Esophagus squamous epithelium (tissue), 4 donors: ENCODE results near the gene DPYSL5.

Experiments used
- POLR2A ChIP-seq, 4 donors: fragments of 450-650 bp; IDR thresholded peaks; one replicate each; pipeline ENCODE4 v1.6.1; 2017; ENCODE audit warnings: antibody characterized with exemption in 4 of 4, mild to moderate bottlenecking in 4 of 4, moderate library complexity in 3 of 4
- TF ChIP-seq, protein P1 (sequence below), 6 experiments: fragments of 450-650 bp in 4 of 6; fragments of 200-600 bp in 2 of 6; sonication (generic) in 2 of 6; IDR thresholded peaks; one replicate each; pipeline ENCODE4 v1.5.1; 2016 to 2019; ENCODE audit warnings: antibody characterized with exemption in 6 of 6, mild to moderate bottlenecking in 4 of 6, moderate library complexity in 4 of 6

DNA sequence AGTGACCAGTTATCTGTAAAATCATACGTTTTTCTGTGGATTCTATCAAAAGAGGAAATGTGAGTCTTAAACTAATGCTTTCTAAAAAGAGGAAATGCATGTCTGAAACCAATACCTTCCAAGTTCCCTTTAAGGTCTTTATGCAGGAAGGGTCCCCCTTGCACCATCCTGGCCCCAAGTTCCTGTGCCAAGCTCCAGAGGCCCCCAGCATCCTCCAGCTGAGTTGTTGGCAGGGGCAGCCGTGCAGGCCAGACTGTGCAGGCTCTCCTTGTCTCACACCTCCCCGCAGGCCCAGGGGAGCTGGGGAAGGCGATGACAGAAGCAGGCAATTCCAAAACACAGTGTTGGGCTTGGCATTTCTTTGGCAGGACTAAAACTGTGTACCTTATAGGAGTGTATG lies 39.2 kb downstream of the DPYSL5 start:
- TF ChIP-seq, protein P1, sequence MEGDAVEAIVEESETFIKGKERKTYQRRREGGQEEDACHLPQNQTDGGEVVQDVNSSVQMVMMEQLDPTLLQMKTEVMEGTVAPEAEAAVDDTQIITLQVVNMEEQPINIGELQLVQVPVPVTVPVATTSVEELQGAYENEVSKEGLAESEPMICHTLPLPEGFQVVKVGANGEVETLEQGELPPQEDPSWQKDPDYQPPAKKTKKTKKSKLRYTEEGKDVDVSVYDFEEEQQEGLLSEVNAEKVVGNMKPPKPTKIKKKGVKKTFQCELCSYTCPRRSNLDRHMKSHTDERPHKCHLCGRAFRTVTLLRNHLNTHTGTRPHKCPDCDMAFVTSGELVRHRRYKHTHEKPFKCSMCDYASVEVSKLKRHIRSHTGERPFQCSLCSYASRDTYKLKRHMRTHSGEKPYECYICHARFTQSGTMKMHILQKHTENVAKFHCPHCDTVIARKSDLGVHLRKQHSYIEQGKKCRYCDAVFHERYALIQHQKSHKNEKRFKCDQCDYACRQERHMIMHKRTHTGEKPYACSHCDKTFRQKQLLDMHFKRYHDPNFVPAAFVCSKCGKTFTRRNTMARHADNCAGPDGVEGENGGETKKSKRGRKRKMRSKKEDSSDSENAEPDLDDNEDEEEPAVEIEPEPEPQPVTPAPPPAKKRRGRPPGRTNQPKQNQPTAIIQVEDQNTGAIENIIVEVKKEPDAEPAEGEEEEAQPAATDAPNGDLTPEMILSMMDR (IDR thresholded peaks at IDR 0.05), result no peak
- TF ChIP-seq POLR2A (IDR thresholded peaks at IDR 0.05), result no peak
